HG03095 (cell line): ENCODE results near the gene TMEM51.

Source experiments
- ATAC-seq: cut with Tn5 transposase; IDR thresholded peaks from one replicate; pipeline ENCODE4 v1.9.1; 2021; ENCODE audit warnings: moderate library complexity; ENCODE audit not compliant: unreplicated experiment

The TMEM51 gene

GRCh38 chr1:15264769-15265168, 111.2 kb downstream of the TMEM51 start:
- ATAC-seq: no peak
